Mucosa of stomach (tissue), 1 donor: ENCODE results near the gene TMEM161A.

Experiments used
- H3K27me3 ChIP-seq: one replicate; pipeline ENCODE4 v1.7.0; 2013; ENCODE audit warnings: mild to moderate bottlenecking, low read length; ENCODE audit not compliant: control insufficient read depth, insufficient read depth
- H3K36me3 ChIP-seq: one replicate; pipeline ENCODE4 v1.7.0; 2013; ENCODE audit warnings: low read length; ENCODE audit not compliant: control insufficient read depth, insufficient read depth
- H3K4me1 ChIP-seq: one replicate; pipeline ENCODE4 v1.7.0; 2013; ENCODE audit warnings: mild to moderate bottlenecking, low read length; ENCODE audit not compliant: control insufficient read depth, insufficient read depth
- H3K4me3 ChIP-seq: one replicate; pipeline ENCODE4 v1.7.0; 2013; ENCODE audit warnings: low read length
- H3K9ac ChIP-seq: one replicate; pipeline ENCODE4 v1.7.0; 2013; ENCODE audit warnings: mild to moderate bottlenecking, low read length, moderate library complexity
- H3K9me3 ChIP-seq: one replicate; pipeline ENCODE4 v1.7.0; 2013; ENCODE audit warnings: mild to moderate bottlenecking, low read length, moderate library complexity; ENCODE audit not compliant: control insufficient read depth
- donor health status: Pancreatic carcinoma.

TMEM161A gene

DNA sequence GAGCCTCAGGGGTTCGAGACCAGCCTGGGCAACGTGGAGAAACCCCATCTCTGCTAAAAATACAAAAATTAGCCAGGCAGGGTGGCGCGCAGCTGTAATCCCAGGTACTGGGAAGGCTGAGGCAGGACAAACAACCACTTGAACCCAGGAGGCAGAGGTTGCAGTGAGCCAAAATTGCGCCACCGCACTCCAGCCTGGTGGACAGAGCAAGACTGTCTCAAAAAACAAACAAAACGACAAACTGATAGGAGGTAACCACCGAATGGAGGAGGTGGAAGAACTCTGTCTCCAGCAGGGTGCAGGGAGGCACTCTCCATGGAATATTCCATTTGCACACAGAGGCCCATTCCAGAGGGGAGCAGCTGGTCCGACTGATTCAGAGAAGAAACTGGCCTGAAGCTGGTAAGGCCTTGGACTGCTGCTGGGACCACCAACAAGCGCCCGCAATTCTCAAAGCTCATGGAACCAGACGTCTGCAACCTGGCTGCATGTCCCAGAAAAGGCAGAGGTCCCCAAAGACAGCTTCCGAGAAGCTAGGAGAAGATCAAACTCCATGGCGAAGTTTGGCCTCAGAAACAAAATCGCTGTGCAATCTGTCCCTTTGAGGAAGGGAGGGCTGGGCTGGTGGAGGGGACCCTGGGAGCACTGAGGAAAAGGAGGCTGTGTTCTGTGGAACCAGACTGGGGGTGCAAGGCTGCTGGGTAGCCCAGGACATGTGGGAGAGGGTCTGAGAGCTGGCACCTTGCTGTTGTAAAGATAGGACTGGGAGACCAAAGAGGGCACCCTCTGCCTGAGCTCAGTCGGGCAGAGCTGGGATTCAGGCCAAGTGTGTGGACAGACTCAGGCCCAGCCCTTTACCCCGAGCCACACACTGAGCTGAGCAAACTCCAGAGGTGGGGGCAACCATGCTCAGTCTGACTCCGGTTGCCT is 39.3 kb downstream of the TMEM161A start:
- H3K4me1 ChIP-seq, result peaks cover 3% of the 10 kb centered on the region
- H3K27me3 ChIP-seq, result no peaks in the 10 kb centered on the region
- no peak overlapping the region for H3K4me3 ChIP-seq
- H3K9me3 ChIP-seq, result no peaks in the 10 kb centered on the region
- H3K9ac ChIP-seq, result no peak overlapping the region
- H3K36me3 ChIP-seq, result no peaks in the 10 kb centered on the region

DNA sequence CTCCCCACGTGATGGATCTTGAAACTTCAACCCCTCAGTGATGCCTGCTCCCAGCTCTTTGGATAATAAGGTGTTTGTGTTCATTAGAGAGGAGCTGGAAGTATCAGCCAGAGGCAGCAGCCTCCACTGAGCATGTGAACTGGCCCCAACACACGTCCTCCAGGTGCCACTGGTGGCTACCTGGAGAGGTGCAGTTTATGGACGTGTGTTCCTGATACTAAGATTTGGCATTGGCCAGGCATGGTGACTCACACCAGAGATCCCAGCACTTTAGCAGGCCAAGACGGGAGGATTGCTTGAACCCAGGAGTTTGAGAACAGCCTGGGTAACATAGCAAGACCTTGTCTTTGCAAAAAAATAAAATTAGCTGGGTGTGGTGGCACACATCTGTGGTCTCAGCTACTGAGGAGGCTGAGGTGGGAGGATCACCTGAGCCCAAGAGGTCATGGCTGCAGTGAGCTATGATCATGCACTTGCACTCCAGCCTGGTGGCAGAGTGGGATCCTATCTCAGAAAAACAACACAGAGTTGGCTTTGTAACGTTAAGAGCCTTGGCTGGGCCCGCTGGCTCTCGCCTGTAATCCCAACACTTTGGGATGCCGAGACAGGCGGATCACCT is 40.1 kb downstream of the TMEM161A start:
- Histone ChIP-seq H3K9ac (no peak overlapping the region), H3K36me3 (no peaks in the 10 kb centered on the region), H3K4me3 (no peak overlapping the region), H3K27me3 (no peaks in the 10 kb centered on the region), H3K4me1 (peaks cover 3% of the 10 kb centered on the region), H3K9me3 (no peaks in the 10 kb centered on the region)

DNA sequence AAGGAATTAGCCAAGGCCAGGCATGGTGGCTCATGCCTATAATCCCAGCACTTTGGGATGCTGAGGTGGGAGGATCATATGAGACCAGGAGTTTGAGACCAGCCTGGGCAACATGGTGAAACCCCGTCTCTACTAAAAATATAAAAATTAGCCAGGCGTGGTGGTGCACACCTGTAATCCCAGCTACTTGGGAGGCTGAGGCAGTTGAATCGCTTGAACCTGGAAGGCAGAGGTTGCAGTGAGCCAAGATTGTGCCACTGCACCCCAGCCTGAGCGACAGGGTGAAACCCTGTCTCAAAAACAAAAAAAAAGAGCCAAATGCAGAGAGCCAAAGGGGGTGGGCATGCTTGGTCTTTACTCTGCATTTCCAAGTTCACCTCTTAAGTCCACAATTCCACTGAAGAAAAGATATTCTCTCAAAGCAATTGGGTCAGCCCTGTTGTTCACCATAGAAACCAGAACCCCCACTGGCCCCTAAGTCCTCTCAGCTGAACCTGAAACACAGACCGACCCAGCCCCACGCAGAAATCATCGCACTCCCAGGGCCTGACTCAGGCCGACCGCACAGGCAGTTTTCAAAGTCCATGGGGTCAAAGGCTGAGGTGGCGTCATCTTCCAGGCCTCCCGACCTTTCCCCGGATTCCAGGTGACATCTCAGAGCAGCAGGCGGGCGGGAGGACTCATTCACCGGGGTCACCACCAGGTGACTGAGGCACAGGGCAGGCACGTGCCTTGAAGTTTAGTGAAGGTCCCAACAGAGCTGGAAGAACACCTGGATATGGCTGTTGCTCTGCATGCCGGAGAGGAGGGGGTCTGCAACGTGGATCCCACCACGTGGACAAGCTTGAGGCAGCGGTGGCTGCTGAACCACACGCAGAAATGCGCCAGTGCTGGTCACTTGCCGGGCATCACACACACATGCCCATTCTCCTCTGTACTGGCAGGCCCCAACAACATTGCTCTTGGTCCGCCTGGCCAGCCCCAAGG is 41.3 kb downstream of the TMEM161A start:
- Histone ChIP-seq H3K4me1 (peaks cover 3% of the 10 kb centered on the region), H3K9ac (no peak overlapping the region), H3K27me3 (no peaks in the 10 kb centered on the region), H3K9me3 (no peaks in the 10 kb centered on the region), H3K36me3 (no peaks in the 10 kb centered on the region), H3K4me3 (no peak overlapping the region)

DNA sequence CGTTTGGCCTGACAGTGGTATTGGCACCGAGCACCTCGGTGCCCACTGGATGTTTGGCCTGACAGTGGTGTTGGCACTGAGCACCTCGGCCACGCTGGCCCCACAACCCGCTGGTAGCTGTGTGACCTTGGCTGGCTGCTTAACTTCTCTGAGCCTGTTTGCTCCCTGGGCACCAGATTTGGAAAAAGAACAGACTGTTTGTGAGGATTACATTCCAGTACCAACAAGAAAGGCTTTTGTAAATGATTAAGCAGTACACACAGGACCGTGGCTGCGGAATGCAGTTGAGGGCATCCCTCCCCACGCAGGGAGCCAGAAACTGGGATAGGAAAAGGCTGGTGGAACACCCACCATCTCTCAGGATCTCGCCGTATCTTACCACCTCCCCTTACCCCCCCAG is 42.6 kb downstream of the TMEM161A start:
- Histone ChIP-seq H3K36me3 (no peaks in the 10 kb centered on the region), H3K4me1 (peaks cover 3% of the 10 kb centered on the region), H3K9me3 (no peaks in the 10 kb centered on the region), H3K9ac (no peak overlapping the region), H3K4me3 (no peak overlapping the region), H3K27me3 (no peaks in the 10 kb centered on the region)

DNA sequence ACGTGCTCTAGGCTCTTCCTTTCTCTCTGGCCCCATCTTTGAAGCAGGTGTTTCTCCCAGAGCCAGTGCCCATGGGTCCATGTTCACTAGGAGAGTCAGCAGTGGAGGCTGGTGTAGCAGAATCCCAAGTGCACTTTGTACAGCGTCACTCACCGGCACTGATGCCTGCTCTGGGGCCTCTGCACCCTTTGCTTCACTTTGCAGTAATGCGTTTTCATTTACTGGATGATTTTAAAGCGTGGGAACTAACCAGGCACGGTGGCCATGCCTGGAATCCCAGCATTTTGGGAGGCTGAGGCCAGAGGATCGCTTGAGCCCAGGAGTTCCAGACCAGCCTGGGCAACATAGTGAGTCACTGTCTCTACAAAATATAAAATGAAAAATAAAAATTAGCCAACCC is 43.8 kb downstream of the TMEM161A start:
- Histone ChIP-seq H3K4me1 (peaks cover 3% of the 10 kb centered on the region), H3K36me3 (no peaks in the 10 kb centered on the region), H3K27me3 (no peaks in the 10 kb centered on the region), H3K4me3 (no peak overlapping the region), H3K9me3 (no peaks in the 10 kb centered on the region), H3K9ac (no peak overlapping the region)

DNA sequence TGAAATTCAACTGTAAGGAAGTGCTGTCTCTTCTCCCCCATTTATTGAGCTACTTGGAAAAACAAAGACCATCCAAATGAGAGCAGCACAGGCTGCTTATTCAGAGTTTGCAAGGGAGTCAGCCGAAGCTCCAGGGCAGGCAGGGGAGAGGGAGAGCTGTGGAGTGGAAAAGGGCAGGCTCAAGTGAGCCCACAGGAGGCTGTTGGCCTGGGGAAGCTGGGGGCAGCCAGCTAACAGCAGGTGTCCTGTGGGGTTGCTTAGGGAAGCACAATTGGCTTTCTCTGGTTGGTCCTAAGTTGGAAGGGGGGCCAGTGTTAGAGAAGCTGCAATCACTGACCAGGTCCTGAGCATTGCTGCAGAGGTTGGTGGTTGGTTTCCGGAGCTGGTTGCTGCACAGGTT is 50.6 kb downstream of the TMEM161A start:
- no peaks in the 10 kb centered on the region for H3K9me3 ChIP-seq
- H3K27me3 ChIP-seq, result no peaks in the 10 kb centered on the region
- no peak overlapping the region for H3K4me3 ChIP-seq
- H3K36me3 ChIP-seq, result no peaks in the 10 kb centered on the region
- no peak overlapping the region for H3K9ac ChIP-seq
- no peaks in the 10 kb centered on the region for H3K4me1 ChIP-seq

DNA sequence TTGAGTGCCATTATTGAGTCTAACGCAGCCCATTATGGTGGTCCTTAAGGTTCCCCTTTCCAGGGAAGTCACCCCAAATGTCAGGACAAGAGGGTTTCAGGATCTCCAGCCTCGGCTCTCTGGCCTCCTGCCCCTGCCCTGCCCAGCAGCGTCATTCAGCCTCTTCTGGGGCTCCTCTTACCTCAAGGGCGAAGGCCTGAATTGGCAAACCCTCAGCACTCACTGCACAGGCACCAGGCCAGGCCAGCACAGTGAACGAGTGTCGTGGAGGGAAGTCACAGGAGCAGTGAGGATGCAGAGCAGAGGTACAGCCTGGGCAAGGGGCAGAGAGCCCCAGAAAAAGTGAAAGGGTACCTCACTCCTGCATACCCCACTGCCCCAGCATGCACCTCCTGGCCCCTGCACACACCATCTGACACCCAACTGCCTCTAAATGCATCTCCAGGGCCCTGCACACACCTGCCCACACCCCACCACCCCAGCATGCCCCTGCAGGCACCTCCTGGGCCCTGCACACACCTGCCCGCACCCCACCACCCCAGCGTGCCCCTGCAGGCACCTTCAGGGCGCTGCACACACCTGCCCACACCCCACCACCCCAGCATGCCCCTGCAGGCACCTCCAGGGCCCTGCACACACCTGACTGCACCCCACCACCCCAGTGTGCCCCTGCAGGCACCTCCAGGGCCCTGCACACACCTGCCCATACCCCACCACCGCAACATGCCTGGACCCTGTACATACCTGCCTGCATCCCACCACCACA is 54.7 kb downstream of the TMEM161A start:
- H3K36me3 ChIP-seq, result no peaks in the 10 kb centered on the region
- no peak overlapping the region for H3K4me3 ChIP-seq
- no peaks in the 10 kb centered on the region for H3K9me3 ChIP-seq
- H3K27me3 ChIP-seq, result no peaks in the 10 kb centered on the region
- H3K9ac ChIP-seq, result no peak overlapping the region
- no peaks in the 10 kb centered on the region for H3K4me1 ChIP-seq

DNA sequence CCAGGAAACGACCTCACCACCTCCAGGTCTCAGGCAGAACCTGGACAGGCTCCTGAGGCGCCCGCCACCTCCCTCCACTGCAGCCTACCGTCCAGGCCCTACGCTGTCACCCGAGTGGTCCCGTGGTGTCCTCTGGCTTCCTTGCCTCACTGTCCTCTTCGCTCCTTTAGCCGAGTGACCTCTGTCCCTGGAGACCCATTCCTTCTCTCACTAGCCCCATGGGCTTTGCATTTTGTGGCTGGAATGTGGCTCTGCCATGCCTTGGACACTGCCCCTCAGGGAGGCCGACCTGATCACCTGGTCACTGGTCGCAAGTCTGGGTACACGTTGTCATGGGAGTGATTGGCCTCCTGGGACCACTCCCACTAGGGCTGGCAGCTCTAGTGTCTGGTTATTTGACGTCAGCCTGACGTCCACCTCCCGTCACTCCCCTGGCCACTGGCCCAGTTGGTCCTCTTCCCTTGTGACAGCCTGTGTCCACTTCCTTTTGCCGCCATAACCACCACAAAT is 56.6 kb downstream of the TMEM161A start:
- Histone ChIP-seq H3K9me3 (no peaks in the 10 kb centered on the region), H3K36me3 (no peaks in the 10 kb centered on the region), H3K4me3 (no peak overlapping the region), H3K27me3 (no peaks in the 10 kb centered on the region), H3K4me1 (no peaks in the 10 kb centered on the region), H3K9ac (no peak overlapping the region)

DNA sequence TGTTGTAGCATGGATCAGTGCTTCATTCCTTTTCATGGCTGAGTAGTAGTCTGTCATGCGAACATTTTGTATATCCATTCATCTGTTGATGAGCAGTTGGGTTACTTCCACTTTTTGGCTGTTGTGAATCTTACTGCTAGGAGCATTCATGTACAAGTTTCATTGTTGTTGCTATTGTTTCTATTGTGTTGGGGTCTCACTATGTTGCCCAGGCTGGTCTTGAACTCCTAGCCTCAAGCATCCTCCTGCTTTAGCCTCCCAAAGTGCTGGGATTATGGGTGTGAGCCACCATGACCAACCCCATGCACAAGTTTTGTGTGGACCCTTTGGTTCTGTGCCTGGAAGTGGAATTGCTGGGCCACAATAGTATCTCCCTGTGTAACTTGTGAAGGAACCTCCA is 58.7 kb downstream of the TMEM161A start:
- Histone ChIP-seq H3K36me3 (no peaks in the 10 kb centered on the region), H3K9ac (no peak overlapping the region), H3K27me3 (no peaks in the 10 kb centered on the region), H3K9me3 (no peaks in the 10 kb centered on the region), H3K4me3 (no peak overlapping the region), H3K4me1 (no peaks in the 10 kb centered on the region)

DNA sequence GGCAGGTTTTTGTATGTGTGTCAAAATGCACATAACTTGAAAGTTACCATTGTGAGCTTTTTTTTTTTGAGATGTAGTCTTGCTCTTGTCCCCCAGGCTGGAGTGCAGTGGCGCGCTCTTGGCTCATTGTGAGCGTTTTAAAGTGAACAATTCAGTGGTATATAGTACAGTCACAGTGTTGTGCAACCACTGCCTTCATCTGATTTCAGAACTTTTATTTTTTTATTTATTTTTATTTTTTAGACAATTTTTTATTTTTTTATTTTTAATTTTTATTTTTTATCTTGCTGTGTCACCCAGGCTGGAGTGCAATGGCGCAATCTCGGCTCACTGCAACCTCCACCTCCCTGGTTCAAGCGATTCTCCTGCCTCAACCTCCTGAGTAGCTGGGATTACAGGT is 59.5 kb downstream of the TMEM161A start:
- no peaks in the 10 kb centered on the region for H3K36me3 ChIP-seq
- H3K9me3 ChIP-seq, result no peaks in the 10 kb centered on the region
- no peaks in the 10 kb centered on the region for H3K27me3 ChIP-seq
- no peak overlapping the region for H3K9ac ChIP-seq
- H3K4me3 ChIP-seq, result no peak overlapping the region
- no peaks in the 10 kb centered on the region for H3K4me1 ChIP-seq

DNA sequence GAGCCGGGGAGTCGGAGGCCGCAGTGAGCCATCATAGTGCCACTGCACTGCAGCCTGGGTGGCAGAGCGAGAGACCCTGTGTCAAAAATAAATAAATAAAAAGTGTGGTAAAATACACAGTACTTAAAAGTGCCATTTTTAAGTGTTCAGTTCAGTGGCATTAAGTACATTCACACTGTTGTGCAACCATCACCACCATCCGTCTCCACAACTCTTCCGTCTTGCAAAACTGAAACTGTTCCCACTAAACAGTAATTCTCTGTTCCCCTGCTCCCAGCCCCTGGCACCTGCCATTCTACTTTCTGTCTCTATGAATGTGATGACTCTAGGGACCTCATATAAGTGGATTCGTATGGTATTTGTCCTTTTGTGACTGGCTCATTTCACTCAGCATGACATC is 61.2 kb downstream of the TMEM161A start:
- H3K36me3 ChIP-seq, result no peaks in the 10 kb centered on the region
- no peaks in the 10 kb centered on the region for H3K9me3 ChIP-seq
- no peak overlapping the region for H3K9ac ChIP-seq
- no peaks in the 10 kb centered on the region for H3K27me3 ChIP-seq
- no peak overlapping the region for H3K4me3 ChIP-seq
- H3K4me1 ChIP-seq, result no peaks in the 10 kb centered on the region
